ENCODE data around the gene KCNT1. TPM values are rescaled to one million over a fixed set of nuclear protein-coding genes. Genes with fewer than 3 reads are reported as not detected.

Gene KCNT1
- polyA plus RNA-seq, 4 donors = 0.08 to 0.24 (median 0.22) TPM

DNA sequence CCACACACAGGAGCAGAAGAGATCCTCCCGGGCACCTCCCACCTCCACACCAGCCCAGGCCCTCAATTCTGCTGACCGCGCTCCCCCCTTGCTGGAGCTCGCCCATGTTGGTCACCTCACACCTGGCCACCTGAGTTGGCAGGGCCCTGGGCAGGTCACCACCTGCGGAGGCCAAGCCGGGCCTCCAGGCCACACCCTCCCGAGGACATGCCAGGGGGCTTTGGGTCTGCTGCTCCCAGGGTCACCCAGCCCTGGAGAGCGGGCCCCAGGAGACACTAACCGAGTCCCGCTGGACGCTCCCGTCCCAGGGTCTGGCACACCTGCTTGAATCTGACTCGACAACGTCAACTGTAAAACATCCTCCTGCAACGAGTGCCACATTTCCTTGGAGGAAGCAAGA, 4.8 kb upstream of the KCNT1 start:
- no peak for DNase-seq (ENCODE audit: low read depth in 4 of 4, low spot score in 3 of 4)

DNA sequence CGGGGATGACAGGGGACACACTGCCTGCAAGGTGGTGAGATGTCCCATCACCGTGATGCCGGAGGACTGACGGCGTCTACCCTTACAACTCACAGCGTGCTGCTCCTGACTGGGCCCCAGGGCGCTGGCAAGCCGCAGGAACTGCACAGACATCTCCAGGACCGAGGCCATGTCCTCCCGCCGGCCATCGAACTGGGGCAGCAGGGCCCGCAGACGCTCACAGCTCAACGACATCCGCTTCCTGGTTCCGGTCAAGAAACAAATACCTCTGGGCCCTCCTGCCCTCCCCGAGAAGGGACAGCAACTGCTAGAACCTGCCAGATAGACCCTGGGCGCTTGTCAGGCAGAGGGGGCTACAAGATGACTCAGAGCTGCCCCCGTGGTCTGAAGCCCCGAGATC, 3.7 kb upstream of the KCNT1 start:
- DNase-seq (ENCODE audit: low read depth in 4 of 4, low spot score in 3 of 4) = no peak

DNA sequence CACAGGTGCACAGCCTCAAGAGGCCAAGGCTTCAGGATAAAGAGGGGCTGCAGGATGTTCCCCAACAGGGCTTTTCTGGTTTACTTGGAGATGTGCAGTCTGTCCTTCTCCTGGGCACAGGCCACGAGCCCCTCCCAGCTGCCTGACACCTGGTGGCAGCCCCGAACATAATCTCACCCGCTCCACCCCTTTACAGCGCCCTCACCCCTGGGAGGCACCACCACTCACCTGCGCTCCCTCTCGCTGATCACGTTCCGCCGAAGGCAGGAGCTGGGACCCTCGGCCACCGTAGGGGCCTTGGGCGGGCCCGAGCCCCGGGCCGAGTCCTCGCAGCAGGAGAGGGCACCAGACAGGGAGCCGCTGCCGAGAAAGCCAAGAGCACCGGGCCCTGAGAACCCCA, 3.2 kb upstream of the KCNT1 start:
- DNase-seq (ENCODE audit: low read depth in 4 of 4, low spot score in 3 of 4) = no peak

DNA sequence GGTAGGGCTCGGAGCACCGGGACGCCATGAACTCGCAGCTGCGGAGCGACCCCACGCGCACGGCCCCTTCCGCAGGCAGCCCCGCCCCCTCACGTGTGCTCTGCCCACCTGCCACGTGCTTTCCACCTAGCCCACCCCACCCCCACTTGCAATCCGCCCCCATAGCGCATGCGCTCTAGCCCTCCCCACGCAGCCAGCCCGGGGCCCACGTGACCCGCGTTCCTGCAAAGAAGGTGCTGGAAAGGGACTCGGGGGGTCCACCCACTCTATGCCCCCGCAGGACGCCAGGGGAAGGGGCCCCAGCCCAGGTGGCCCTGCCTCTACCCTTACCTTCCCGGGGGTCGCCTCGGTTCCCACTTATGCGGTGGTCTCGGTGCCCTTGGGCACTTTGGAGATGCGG, 2.5 kb upstream of the KCNT1 start, which contains the start of gene SOHLH1:
SOHLH1 (minus strand) TSS at position 42 of the 400 bp plus-strand sequence; CDS start at position 28, 14 bp downstream.
- no peak for DNase-seq (ENCODE audit: low read depth in 4 of 4, low spot score in 3 of 4)

DNA sequence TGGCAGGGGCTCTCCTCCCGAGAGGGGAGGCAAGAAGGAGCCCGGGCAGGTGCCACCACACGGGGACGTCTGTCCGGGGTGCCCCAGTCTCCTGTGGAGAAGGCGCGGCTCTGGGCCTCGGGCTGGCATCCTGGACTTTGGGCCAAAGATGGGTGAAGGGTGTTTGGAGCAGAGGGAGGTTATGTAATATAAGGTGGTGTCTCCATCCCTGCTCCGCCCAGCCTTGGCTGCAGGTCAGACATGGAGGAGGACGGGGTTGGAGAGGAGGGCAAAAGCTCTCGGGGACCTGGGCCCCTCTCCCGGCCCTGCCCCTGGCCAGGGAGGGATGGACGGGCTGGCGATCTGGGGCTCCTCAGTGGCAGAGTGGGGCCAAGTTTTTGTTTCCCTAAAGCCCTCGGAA, 1.5 kb upstream of the KCNT1 start:
- DNase-seq (ENCODE audit: low read depth in 4 of 4, low spot score in 3 of 4) = no peak

- DNase-seq (ENCODE audit: low read depth in 4 of 4, low spot score in 3 of 4) = no peak
Measured at GRCh38 chr9:135701067-135701958, 672 bp upstream of the KCNT1 start.

GRCh38 chr9:135703726-135704125, 1.7 kb downstream of the KCNT1 start:
- DNase-seq (ENCODE audit: low read depth in 4 of 4, low spot score in 3 of 4) = no peak

GRCh38 chr9:135704483-135704882, 2.5 kb downstream of the KCNT1 start:
- DNase-seq (ENCODE audit: low read depth in 4 of 4, low spot score in 3 of 4) = no peak

DNA sequence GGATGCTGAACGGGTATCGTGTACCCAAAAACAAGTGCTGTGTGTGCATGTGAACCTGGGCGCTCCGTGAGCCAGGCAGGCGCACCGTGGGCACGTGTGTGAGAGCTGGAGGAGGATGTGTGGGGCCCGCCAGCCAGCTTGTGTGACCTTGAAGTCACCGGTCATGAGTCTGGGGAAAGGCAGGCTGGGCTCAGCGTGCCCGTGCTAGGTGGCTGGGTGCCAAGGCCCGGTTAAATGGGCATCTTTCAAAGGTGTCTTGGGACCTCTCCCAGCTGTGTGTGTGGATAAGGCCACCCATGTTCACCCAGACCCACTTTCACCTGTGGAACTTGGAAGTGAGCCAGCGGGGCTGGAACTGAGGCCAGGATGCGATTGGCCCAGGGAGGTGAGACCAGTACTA, 3.4 kb downstream of the KCNT1 start:
- DNase-seq (ENCODE audit: low read depth in 4 of 4, low spot score in 3 of 4) = no peak

DNA sequence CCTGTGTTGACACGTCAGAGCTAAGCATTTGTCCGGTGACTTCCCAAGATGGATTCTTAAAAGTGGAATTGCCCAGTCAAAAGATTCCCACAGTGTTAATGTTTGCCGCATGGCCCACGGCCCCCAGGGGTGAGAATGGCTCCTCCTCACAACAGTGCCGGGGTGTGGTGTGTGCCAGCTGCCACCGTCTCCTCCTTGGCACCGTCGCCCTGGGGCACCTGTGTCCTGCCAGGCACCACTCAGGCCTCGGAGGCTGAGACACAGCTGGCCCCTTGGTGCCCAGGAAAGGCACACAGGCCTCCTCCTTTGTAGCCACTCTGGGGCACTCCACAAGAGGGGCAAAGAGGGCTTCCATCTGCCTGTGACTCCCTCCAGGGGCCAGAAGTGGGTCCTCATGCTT, 4.3 kb downstream of the KCNT1 start:
- DNase-seq (ENCODE audit: low read depth in 4 of 4, low spot score in 3 of 4) = no peak

- DNase-seq (ENCODE audit: low read depth in 4 of 4, low spot score in 3 of 4) = no peak
Measured at GRCh38 chr9:135707252-135708138, 5.5 kb downstream of the KCNT1 start.

- DNase-seq (ENCODE audit: low read depth in 4 of 4, low spot score in 3 of 4) = no peak
Measured at GRCh38 chr9:135708164-135708563, 6.2 kb downstream of the KCNT1 start.

DNA sequence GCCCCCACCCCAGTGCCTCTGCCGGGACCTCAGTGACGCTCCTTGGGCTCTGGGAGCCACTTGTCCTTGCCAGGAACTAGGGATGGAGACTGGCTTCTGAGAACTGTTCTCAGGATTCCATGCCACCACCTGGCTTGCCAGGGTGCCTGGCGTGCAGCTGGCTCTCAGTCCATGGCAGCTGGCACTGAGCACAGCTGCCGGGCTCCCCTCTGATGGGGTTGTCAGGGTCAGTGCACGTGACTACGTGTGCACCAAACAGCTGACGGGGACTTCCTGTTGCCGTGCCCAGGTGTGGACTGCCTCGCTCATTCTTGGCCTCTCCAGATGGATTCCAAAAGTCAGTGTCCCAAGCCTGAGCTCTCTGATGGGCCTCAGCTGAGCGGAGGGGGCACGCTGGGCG, 9.4 kb downstream of the KCNT1 start:
- DNase-seq (ENCODE audit: low read depth in 4 of 4, low spot score in 3 of 4) = no peak

GRCh38 chr9:135711881-135712280, 9.9 kb downstream of the KCNT1 start:
- DNase-seq (ENCODE audit: low read depth in 4 of 4, low spot score in 3 of 4) = no peak

- no peak for DNase-seq (ENCODE audit: low read depth in 4 of 4, low spot score in 3 of 4)
Measured at GRCh38 chr9:135712613-135713295, 10.8 kb downstream of the KCNT1 start.

DNA sequence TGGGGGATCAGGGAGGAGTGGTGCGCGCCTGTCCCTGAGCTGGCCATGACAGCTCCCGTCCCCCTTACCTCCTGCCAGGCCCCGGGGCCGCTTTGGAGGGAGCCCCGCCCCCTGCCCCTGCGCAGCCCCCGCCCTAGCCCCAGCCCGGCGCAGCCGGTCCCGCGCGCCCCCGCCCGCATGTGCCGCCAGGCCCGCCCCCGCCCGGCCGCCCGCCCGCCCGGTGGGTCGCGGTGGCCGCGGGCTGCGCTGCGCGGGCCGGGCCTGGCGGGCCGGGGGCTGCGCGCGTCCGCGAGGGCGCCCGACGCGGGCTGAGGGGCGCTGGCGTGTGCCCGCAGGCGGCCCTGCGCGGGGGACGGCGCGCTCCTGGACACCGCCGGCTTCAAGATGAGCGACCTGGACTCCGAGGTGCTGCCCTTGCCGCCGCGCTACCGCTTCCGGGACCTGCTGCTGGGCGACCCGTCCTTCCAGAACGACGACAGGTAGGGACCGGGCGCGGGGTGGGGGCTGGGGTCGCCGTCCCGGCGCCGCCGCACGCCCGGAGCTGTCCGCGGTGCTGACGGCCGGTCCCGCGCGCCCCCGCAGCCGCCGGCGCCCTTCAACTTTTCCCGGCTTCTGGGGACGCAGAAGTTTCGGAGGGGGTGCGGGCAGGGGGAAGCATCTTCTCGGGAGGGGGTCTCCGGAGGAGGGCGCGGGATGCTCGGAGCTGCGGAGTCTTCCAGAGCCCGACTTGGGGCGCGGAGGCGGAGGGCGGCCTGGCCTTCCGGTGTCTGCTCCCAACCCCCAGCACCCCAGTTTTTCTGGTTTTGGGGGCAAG, 12.5 kb downstream of the KCNT1 start:
- DNase-seq (ENCODE audit: low read depth in 4 of 4, low spot score in 3 of 4) = peak in 2 of 4 donors; percentile 14 to 35

DNA sequence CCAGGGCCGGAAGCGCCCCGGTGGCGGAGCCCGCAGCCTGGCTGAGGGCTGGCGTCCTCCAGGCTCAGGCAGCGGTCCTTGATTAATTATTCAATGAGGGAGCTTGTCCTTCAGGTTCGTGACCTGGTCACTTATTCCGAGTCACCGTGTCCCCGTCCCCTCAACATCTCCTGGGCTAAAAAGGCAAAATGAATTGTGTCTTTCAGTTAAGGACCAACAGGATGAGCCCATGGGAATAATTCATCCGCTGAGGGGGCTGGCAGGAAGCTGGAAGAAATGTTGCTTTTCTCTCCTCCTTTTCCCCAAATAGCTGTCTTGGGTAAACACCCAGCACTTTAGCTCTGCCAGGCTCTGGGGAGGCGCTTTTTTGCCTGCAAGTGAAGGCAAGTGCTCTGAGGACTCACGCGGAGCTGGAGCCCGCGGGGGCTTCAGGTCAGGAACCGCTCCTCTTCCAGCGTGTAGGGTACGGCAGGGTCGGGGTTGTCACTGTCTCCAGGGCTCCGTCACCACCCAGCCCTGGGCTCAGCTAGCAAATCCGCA, 13.1 kb downstream of the KCNT1 start:
- no peak for DNase-seq (ENCODE audit: low read depth in 4 of 4, low spot score in 3 of 4)

DNA sequence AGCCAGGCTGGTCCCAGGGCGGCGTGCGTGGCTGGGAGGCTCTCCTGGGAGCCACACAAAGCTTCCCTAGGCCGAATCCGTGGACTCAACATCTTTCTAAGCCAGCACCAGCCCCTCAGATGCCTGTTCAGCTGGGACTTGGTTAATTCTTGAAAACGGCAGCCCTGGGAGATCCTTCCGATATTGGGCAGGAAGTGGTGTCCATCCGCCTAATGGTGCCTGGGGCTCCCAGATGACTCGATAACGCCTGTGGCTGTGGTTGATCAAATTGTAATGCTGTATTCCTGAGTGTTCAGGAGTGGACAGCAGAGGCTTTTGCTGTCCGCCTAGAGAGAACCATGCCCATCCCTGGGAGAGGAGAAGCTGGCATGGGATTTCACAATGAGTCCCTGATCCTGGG, 14.1 kb downstream of the KCNT1 start:
- DNase-seq (ENCODE audit: low read depth in 4 of 4, low spot score in 3 of 4) = no peak

DNA sequence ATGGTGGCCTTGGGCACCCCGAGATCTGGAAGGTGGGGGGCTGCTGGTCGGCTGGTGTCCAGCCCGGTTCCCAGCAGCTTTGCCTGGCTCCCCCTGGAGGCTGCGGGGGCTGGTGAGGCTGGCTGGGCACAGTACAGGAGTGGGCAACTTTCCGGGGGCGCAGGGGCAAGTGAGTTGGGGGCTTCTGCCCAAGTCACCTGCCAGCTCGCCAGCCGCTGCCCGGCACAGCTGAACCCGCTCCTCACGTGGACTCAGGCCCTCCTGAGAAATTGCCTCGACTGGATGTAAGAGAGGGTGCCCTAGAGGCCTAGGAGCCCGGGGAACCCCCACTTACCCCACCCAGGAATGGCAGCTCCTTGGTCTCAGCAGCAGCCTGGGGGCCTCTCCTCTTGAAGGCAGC, 15.4 kb downstream of the KCNT1 start:
- DNase-seq (ENCODE audit: low read depth in 4 of 4, low spot score in 3 of 4) = no peak

DNA sequence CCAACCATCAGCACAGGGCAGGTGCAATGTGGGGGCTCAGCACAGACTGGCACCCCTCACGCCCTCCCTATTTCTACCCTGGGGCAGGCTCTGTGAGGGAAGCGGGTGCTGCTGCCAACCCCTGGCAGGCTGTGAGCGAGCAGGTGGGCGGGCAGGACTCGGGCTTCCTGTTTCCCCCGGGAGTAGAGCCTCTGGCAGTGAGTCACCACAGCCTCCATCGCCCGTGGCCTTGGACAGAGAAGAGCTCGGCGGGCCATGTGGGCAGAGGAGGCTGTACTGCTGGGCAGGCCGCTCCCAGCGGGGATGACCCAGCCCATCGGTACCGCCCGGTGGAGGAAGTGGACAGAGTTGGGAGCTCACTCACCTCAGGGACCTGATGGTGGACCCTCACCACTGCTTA, 16.6 kb downstream of the KCNT1 start:
- no peak for DNase-seq (ENCODE audit: low read depth in 4 of 4, low spot score in 3 of 4)
